NB4 (cell line): Measurements from ENCODE around the gene RANBP1.

Experiments used
- MYC ChIP-seq: IDR thresholded peaks from 2 replicates; pipeline ENCODE4 v1.6.1; 2011; ENCODE audit warnings: low read depth, low read length
- POLR2A ChIP-seq: IDR thresholded peaks from 2 replicates; pipeline ENCODE4 v1.6.1; 2011; ENCODE audit warnings: mild to moderate bottlenecking; ENCODE audit not compliant: insufficient read length; ENCODE audit errors: extremely low read depth
- TF ChIP-seq, protein P1 (sequence below): IDR thresholded peaks from one replicate; pipeline ENCODE4 v1.5.1; 2012; ENCODE audit warnings: low read depth, low read length

- TF ChIP-seq, protein P1, sequence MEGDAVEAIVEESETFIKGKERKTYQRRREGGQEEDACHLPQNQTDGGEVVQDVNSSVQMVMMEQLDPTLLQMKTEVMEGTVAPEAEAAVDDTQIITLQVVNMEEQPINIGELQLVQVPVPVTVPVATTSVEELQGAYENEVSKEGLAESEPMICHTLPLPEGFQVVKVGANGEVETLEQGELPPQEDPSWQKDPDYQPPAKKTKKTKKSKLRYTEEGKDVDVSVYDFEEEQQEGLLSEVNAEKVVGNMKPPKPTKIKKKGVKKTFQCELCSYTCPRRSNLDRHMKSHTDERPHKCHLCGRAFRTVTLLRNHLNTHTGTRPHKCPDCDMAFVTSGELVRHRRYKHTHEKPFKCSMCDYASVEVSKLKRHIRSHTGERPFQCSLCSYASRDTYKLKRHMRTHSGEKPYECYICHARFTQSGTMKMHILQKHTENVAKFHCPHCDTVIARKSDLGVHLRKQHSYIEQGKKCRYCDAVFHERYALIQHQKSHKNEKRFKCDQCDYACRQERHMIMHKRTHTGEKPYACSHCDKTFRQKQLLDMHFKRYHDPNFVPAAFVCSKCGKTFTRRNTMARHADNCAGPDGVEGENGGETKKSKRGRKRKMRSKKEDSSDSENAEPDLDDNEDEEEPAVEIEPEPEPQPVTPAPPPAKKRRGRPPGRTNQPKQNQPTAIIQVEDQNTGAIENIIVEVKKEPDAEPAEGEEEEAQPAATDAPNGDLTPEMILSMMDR, result no peak
- TF ChIP-seq MYC (no peak), POLR2A (no peak)
These were observed 27.1 kb downstream of the RANBP1 start for GRCh38 chr22:20142711-20143621.
